DMS79 treated with DMSO at 0.1 percent for 48 hours (cell line): ENCODE results near the gene CNPY1.
A peak's percentile ranks its signal among the peaks of the same experiment; 100 is the strongest.
"Not testable (repeated sequence)": the region's sequence is repeated elsewhere in the genome, so short reads cannot be mapped to it uniquely, and the experiment has no call there.

Experiments
- DNase-seq: peaks from one replicate; lab custom pipeline; 2025; lab: John Stamatoyannopoulos, UW

Gene CNPY1

GRCh38 chr7:155578016-155578415 is 31.7 kb upstream of the CNPY1 start:
- DNase-seq, result no peak

DNA sequence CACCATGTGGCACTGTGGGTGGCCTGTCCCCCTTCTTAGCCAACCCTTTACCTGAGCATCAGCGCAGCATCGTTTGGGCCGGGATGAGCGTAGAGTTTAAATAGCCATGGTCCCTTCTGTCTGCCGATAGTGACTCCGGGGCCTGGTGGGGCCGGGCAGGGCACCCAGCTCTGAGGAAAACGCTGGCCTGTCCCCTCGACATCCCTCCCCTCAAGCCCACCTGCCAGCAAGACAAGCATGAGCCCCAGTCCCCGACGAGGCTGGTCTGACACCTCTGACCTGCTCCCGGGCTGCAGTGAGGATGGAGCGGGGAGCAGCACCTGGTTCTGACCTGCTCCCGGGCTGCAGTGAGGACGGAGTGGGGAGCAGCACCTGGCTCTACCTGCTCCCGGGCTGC is 31.1 kb upstream of the CNPY1 start:
- no peak for DNase-seq

DNA sequence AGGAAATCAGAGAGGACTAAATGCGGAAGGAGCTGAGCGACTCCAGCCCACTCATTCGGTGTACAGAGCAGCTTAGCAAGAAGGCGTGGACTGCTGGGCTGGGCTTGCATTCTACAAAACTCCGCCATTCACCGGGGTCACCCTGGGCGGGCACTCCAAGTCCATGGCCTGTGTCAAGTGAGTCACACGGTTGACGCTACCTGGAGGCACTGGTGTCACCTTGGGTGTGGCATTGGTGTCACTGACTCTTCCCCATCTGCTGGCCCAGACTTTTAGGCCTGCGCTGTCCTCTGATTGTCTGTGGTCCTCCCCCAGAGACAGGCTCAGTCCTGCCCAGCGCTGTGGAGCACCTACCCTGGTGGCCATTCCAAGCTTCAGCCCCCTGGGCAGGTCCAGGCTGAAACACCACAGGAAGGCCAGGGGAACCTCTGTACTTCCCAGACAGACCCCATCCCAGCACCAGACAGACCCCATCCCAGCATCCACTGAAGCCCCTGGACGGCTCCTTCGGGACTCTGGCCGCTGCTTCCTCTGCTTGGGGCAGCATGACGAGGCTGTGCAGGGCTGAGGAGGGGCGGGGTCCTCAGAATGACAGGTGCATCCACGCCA is 30.6 kb upstream of the CNPY1 start:
- no peak for DNase-seq

- DNase-seq, result no peak
Measured at GRCh38 chr7:155576416-155576815, 30.1 kb upstream of the CNPY1 start.

GRCh38 chr7:155574556-155575290 is 28.4 kb upstream of the CNPY1 start:
- no peak for DNase-seq

DNA sequence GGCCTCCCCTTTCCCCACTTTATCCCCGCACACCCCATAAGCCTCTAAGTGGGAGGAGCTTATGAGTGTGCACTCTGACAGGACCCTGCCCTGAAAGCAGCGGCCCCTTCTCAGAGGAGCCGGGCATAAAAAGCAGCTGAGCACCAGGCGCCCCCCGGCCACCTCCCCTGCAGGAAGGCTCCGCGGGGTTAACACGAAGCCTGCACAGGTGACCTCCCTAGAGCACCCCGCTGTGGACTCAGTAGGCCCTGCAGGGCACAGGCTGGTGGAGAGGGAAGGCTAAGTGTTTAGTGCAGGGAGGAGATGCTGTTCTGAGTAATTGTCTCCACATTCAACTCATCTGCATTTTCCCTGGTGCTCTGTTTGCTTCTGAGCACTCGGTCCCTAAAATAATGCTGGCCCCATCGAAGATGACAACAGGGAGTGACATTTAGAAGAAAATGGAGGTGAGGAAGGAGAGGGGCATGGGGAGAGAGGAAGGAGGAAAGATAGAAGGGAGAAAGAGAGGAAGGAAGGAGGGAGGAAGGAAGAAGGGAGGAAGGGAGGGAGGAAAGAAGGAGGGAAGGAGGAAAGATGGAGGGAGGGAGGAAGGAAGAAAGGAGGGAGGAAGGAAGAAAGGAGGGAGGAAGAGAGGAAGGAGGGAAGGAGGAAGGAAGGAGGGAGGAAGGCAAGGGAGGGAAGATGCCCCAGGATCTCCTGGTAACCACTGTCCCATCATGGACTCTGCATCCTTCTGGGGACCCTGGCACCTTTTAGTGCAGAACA is 25.4 kb upstream of the CNPY1 start:
- DNase-seq, result no peak

DNA sequence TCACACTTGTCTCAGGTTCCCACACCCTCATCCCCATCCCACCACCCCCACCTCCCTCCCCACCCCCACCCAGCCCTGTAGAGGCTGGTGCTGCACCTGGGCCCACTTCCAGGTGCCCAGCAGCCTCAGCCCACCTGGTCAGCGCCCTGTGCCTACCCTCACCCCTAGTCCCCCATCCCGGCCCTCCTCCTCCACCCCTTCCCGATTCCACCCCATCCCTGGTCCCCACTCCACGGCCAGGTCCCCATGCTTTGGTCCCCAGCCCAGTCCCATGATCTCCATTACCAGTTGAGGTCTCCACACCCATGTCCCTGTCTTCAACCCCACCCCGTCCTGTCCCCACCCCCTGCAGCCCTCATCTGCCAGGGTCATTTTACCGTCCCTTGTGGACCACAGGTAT is 24.6 kb upstream of the CNPY1 start:
- DNase-seq, result no peak

DNA sequence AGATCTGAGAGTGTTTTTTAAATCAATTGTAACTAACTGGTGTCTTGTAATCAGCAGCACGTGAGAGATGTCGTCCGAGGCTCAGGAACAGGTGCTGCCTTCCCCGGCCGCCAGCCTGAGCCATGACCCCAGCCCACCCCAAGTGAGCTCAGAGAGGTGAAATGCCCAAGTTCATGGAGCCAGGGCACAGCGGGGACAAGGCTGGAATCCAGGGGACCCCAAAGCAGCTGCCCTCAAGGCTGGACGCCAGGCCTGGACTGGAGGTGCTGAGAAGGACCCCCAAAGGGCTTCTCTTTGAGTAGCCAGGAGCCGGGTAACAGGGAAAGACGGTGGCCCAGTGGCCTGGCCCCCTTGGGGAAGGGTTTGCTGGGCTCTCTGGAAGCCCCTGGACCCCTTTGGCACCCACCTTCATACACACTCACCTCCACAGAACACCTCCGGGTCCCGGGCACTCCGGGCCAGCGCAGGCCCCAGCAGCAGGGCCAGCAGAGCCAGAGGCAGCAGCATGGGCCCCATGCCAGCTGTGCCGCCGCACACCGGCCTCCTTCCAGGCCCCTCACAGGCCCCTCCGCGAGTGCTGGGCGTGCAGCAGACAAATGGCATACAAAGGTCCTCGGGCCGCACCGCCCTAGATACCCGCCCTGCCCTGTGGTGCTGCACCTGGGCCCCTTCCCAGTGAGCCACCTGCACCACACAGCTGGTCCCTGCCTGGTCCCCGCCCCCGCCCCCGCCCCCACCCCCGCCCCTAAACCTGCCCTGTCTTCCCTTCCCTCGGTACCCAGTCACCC is 24.0 kb upstream of the CNPY1 start:
- DNase-seq, result no peak

GRCh38 chr7:155569681-155570080 is 23.3 kb upstream of the CNPY1 start:
- no peak for DNase-seq

DNA sequence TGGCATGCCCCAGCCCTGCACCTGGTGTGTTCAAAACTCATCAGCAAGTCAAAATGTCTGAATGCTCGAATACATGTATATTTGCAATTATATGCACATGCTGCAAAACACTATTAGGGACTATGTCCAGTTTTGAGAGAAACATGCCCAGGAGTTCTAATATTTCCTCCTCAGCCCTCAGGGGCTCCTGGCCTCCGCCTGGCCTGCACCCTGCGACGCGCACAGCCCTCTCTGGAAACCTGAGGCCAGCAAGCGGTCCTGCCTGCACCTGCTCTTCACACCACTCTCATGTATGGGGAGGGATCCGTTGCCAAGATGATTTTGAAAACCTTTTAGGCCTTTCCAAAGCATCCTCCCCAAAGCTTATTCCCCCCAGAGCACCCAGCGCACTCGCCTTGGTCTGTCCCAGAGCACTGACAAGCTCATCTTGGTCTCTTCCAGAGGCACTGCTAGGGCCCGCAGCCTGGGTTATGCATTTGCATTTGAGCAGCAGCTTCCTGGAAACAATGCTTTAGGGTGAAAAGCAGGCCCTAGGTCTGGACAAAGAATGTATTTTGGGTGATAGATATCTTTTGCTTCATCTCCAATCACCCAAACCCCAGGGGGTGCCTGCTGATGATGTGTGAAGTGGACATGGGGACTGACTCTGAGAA is 22.6 kb upstream of the CNPY1 start:
- peak; percentile 51 for DNase-seq

DNA sequence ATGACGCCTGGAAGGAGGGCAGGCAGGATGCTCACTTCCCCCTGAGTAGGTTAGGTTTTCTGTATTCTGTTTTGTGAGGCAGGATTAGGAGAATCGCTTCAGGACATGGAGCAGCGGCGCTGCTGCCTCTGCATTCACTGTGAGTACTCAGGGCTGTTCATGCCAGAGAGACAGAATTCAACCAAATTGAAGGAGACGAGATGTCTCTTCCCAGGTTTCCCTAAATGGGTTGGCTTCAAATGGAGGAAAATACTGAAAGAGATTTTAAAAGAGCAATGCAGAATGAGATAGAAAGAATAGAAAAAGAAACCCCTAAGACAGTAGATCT is 21.9 kb upstream of the CNPY1 start:
- no peak for DNase-seq

- no peak for DNase-seq
Measured at GRCh38 chr7:155567646-155568332, 21.4 kb upstream of the CNPY1 start.

- DNase-seq, result no peak
Measured at GRCh38 chr7:155566011-155566836, 19.9 kb upstream of the CNPY1 start.

DNA sequence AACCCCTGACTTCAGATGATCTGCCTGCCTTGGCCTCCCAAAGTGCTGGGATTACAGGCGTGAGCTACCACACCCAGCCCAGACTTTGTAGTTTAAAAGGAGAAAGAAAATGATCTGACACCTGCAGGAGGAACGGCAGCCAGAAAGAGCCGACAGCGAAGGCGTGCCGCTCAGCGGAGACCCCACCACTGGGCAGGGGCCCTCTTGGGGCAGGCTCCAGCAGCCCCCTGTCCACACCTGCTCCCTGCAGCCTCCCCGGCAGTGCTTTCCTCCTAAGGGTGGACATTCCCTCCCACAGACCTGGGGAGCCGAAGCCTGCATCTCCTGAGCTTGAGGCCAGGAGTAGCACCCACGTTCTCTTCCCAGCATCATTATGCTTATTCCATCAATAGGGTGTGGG is 19.2 kb upstream of the CNPY1 start:
- no peak for DNase-seq

GRCh38 chr7:155562976-155563375 is 16.6 kb upstream of the CNPY1 start:
- DNase-seq, result not testable (repeated sequence)

GRCh38 chr7:155562106-155562505 is 15.7 kb upstream of the CNPY1 start:
- DNase-seq, result no peak

DNA sequence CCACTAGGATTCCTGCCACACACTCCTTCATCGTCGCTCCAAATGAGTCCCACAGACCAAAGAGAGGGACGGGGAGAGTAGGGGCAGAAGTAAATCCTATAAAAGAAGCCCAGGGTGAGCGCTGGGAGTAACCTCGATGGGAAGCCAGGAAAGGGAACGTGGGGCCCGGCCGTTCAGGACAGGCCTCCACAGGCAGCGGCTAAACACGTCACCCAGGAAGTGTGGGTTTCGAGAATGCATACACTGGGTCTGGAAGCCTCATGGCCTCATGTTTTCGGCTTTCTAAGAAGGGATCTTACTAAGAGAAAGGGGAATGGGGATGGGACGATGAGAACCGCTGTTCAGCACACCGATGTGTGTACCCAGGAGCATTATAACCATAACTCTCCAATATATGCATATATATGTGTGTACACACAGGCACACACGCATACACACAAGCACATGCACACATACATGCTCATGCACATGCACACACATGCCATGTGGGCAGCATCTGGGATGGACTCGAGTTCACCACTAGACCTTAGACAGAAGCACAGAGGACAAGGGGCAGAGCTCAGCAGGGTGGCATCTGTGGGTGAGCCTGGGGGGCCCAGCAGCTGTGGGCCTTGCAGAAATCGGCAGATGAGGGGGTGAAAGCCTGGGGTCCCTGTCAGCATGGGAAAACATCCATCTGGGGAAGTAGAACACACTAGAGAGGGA is 14.8 kb upstream of the CNPY1 start:
- DNase-seq, result no peak

GRCh38 chr7:155560196-155560885 is 14.0 kb upstream of the CNPY1 start:
- DNase-seq, result no peak

DNA sequence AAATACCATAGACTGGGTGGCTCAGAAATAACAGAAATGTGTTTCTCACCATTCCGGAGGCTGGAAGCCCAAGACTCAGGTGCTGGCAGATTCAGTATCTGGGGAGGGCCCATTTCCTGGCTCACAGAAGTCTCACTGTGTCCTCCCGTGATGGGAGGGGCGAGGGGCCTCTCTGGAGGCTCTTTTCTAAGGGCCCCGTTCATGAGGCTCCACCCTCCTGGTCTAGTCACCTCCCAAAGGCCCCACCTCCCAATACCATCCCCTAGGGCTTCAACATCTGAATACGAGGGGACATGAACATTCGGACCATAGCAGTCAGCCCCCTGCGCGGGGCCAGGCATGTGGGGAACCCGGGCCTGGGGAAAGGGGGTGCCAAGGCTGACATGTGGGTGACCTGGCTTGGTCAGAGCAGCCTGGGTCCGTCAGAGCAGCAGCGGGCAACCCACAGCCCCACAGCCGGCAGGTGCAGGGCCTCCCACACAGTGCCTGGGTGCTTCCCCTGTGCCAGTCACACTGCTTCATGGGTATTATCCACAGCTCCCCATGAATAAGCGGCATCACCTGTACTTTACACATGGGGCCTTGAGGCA is 13.3 kb upstream of the CNPY1 start:
- no peak for DNase-seq
